Measurements from ENCODE around the gene ANTKMT.
"Not testable (repeated sequence)": the region's sequence is repeated elsewhere in the genome, so short reads cannot be mapped to it uniquely, and the experiment has no call there.

Gene ANTKMT

DNA sequence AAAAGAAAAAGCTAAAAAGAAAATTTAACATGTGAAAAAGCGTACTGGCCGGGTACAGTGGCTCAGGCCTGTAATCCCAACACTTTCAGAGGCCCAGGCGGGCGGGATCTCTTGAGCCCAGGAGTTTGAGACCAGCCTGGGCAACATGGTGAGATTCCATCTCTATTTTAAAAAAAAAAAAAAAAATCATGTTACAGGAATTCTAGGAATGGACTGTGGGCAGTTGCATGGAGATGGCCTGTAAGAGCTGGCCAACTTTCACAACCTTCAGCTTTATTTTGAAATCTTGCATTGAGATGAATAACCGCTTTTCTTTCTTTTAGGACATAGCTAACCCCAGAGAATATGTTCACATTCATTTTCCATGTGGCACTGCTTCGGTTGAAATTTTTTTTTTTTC lies 28.1 kb downstream of the ANTKMT start:
- peak overlapping the region; percentile 16 for H3K27ac ChIP-seq (ENCODE audit: poor library complexity, severe bottlenecking)
- no peak for DNase-seq (ENCODE audit: low spot score)
- H3K4me3 ChIP-seq (ENCODE audit: severe bottlenecking) = no peak overlapping the region
- ATAC-seq (ENCODE audit: low read depth) = peak; percentile 35
- peaks cover 3% of the 10 kb centered on the region for H3K4me1 ChIP-seq (ENCODE audit: insufficient read depth, poor library complexity, severe bottlenecking)
- TF ChIP-seq, protein P1, sequence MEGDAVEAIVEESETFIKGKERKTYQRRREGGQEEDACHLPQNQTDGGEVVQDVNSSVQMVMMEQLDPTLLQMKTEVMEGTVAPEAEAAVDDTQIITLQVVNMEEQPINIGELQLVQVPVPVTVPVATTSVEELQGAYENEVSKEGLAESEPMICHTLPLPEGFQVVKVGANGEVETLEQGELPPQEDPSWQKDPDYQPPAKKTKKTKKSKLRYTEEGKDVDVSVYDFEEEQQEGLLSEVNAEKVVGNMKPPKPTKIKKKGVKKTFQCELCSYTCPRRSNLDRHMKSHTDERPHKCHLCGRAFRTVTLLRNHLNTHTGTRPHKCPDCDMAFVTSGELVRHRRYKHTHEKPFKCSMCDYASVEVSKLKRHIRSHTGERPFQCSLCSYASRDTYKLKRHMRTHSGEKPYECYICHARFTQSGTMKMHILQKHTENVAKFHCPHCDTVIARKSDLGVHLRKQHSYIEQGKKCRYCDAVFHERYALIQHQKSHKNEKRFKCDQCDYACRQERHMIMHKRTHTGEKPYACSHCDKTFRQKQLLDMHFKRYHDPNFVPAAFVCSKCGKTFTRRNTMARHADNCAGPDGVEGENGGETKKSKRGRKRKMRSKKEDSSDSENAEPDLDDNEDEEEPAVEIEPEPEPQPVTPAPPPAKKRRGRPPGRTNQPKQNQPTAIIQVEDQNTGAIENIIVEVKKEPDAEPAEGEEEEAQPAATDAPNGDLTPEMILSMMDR (IDR thresholded peaks at IDR 0.05; ENCODE audit: poor library complexity, severe bottlenecking) = no peak
- H3K36me3 ChIP-seq (ENCODE audit: low read depth) = no peaks in the 10 kb centered on the region
- no peaks in the 10 kb centered on the region for H3K9me3 ChIP-seq (ENCODE audit: severe bottlenecking)
- no peaks in the 10 kb centered on the region for H3K27me3 ChIP-seq (ENCODE audit: insufficient read depth, poor library complexity, severe bottlenecking)

DNA sequence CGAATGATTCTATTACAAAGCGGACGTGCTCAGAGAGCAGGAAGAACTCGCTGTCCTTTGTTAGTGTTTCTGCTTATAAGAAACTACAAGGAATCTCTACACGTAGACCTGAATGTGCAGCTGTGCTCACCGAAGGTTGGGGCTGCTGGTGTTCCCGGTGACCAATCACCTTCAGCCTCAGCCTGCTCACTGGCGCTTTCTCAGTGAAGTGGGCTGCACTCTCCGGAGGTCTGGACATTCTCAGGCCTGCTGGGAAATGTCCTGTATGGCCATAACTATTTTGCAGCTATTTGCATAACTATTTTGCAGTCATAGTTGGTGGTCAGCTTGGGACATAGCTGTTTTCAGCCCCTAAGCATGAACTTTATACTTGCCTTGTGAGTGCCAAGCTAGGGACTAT lies 29.5 kb downstream of the ANTKMT start:
- H3K27ac ChIP-seq (ENCODE audit: poor library complexity, severe bottlenecking) = no peak overlapping the region
- TF ChIP-seq, protein P1 (IDR thresholded peaks at IDR 0.05; ENCODE audit: poor library complexity, severe bottlenecking) = no peak
- H3K4me1 ChIP-seq (ENCODE audit: insufficient read depth, poor library complexity, severe bottlenecking) = peaks cover 10% of the 10 kb centered on the region
- DNase-seq (ENCODE audit: low spot score) (no peak), ATAC-seq (ENCODE audit: low read depth) (no peak)
- no peaks in the 10 kb centered on the region for H3K9me3 ChIP-seq (ENCODE audit: severe bottlenecking)
- no peak overlapping the region for H3K4me3 ChIP-seq (ENCODE audit: severe bottlenecking)
- no peaks in the 10 kb centered on the region for H3K36me3 ChIP-seq (ENCODE audit: low read depth)
- H3K27me3 ChIP-seq (ENCODE audit: insufficient read depth, poor library complexity, severe bottlenecking) = no peaks in the 10 kb centered on the region

DNA sequence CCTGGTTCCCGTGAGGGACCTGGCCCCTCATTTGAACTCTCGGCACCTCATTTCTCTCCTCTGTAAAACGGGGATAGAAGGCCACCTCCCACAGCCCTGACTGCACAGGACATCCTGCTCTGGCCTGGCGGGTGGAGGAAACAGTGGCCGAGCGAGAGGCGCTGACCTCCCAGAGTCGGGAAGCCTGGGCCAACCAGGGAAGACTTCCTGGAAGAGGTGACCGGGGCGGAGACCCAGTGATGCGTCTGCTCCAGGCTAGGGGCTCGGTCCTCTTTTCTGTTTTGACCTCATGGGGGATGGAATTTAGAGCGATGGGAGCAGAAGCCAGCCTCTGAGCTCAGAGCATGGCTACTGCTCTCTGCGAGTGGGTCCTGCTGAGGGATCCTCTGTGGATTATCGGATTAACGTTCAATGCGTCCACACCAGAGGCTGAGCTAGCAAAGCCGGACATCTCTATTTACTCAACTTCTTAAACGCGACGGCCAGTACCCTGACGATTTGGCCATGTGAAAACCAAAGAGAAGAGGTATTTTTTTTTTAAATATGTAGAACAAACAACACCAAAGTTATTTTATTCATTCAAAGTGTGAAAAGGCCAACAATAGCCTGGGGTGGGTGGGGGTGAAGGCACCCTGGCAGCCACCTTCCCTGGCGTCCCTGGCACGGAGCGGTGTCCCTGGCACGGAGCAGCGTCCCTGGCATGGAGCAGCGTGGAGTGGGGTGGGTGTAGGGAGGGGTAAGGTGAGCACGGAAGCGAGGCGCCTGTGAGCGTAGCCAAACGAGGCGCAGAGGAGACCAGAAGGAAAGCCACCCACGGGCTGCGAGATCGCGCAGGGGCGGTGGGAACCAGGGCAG lies 30.4 kb downstream of the ANTKMT start:
- H3K36me3 ChIP-seq (ENCODE audit: low read depth) = no peaks in the 10 kb centered on the region
- no peak overlapping the region for H3K27ac ChIP-seq (ENCODE audit: poor library complexity, severe bottlenecking)
- ATAC-seq (ENCODE audit: low read depth) (no peak), DNase-seq (ENCODE audit: low spot score) (no peak)
- H3K4me1 ChIP-seq (ENCODE audit: insufficient read depth, poor library complexity, severe bottlenecking) = peaks cover 10% of the 10 kb centered on the region
- TF ChIP-seq, protein P1 (IDR thresholded peaks at IDR 0.05; ENCODE audit: poor library complexity, severe bottlenecking) = no peak
- H3K27me3 ChIP-seq (ENCODE audit: insufficient read depth, poor library complexity, severe bottlenecking) = no peaks in the 10 kb centered on the region
- no peaks in the 10 kb centered on the region for H3K9me3 ChIP-seq (ENCODE audit: severe bottlenecking)
- H3K4me3 ChIP-seq (ENCODE audit: severe bottlenecking) = no peak overlapping the region

DNA sequence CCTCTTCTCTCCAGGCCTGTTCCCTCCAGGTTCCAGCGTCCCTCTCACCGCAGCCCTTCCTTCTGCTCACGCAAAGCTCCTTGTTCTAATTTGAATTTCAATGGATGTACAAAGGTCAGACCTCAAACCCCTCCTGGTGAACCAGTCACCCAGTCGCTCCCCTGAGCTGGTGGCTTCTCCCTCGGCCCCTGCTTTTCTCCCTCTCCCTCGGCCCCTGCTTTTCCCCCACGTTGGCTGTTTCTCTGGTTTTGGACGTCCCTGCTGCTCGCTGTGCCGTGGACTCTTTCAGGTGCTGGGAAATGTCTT lies 31.0 kb downstream of the ANTKMT start:
- H3K4me1 ChIP-seq (ENCODE audit: insufficient read depth, poor library complexity, severe bottlenecking) = peaks cover 10% of the 10 kb centered on the region
- no peak overlapping the region for H3K27ac ChIP-seq (ENCODE audit: poor library complexity, severe bottlenecking)
- no peak overlapping the region for H3K4me3 ChIP-seq (ENCODE audit: severe bottlenecking)
- ATAC-seq (ENCODE audit: low read depth) (no peak), DNase-seq (ENCODE audit: low spot score) (no peak)
- TF ChIP-seq, protein P1 (IDR thresholded peaks at IDR 0.05; ENCODE audit: poor library complexity, severe bottlenecking) = no peak
- H3K9me3 ChIP-seq (ENCODE audit: severe bottlenecking) = no peaks in the 10 kb centered on the region
- H3K36me3 ChIP-seq (ENCODE audit: low read depth) = no peaks in the 10 kb centered on the region
- H3K27me3 ChIP-seq (ENCODE audit: insufficient read depth, poor library complexity, severe bottlenecking) = no peaks in the 10 kb centered on the region

DNA sequence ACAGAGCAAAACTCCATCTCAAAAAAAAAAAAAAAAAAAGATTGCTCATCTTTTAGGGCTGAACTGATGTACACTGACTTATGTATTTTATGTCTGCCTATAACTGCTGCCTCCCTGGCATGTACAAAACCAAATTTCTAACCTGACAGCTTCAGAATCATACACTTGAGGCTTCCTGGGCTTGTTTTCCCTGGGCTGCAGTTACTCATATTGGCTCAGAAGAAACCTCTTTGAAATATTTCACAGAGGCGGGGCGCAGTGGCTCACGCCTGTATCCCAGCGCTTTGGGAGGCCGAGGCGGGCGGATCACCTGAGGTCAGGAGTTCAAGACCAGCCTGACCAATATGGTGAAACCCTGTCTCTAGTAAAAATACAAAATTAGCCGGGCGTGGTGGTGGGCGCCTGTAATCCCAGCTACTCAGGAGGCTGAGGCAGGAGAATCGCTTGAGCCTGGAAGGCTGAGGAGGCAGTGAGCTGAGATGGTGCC lies 33.2 kb downstream of the ANTKMT start:
- not testable (repeated sequence) for H3K4me3 ChIP-seq (ENCODE audit: severe bottlenecking); H3K36me3 ChIP-seq (ENCODE audit: low read depth); ATAC-seq (ENCODE audit: low read depth); H3K9me3 ChIP-seq (ENCODE audit: severe bottlenecking); H3K27me3 ChIP-seq (ENCODE audit: insufficient read depth, poor library complexity, severe bottlenecking); H3K27ac ChIP-seq (ENCODE audit: poor library complexity, severe bottlenecking); DNase-seq (ENCODE audit: low spot score)
- peaks cover 16% of the 10 kb centered on the region for H3K4me1 ChIP-seq (ENCODE audit: insufficient read depth, poor library complexity, severe bottlenecking)

Measured in RWPE2 (cell line).